ENCODE measurements around the gene TEAD1.

TEAD1 gene

DNA sequence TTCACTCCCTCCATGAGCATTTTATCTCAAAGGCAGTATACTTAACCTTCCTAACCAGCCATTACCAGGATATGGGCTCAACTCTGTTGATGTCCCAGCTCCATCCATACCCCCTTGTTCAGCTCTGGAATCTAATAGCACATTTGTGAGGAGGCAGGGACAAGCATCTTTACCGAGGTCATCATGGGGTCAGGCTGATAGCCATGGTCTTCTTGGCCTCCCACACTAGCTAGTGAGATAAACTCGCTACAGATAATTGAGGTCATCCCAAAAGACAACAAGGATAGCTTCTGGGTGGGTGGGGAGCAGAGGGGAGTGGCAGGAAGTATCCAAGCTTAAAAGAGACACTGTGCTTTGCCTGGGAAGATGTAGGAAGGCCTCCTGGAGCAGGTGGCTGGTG lies 193.3 kb downstream of the TEAD1 start:
- Histone ChIP-seq H3K36me3 (ENCODE audit: control insufficient read depth, low read length) (no peaks in the 10 kb centered on the region), H3K79me2 (ENCODE audit: control insufficient read depth, low read length) (no peaks in the 10 kb centered on the region), H3K27me3 (ENCODE audit: control insufficient read depth, low read length) (no peaks in the 10 kb centered on the region), H3K9me2 (replicated peaks; ENCODE audit: control insufficient read depth, low read length) (no peaks in the 10 kb centered on the region), H3K4me1 (ENCODE audit: control insufficient read depth, low read length) (no peaks in the 10 kb centered on the region), H4K20me1 (ENCODE audit: control insufficient read depth, insufficient read depth, low read depth, low read length) (no peaks in the 10 kb centered on the region), H3K4me2 (ENCODE audit: low read length) (no peak overlapping the region), H3K27ac (ENCODE audit: low read depth, low read length) (no peak overlapping the region), H3K9me3 (ENCODE audit: control insufficient read depth, insufficient read depth, low read length) (no peaks in the 10 kb centered on the region), H3K4me3 (ENCODE audit: low read length) (no peak overlapping the region), H3F3A (ENCODE audit: control insufficient read depth, insufficient read depth) (no peaks in the 10 kb centered on the region)
- TF ChIP-seq, protein P1, sequence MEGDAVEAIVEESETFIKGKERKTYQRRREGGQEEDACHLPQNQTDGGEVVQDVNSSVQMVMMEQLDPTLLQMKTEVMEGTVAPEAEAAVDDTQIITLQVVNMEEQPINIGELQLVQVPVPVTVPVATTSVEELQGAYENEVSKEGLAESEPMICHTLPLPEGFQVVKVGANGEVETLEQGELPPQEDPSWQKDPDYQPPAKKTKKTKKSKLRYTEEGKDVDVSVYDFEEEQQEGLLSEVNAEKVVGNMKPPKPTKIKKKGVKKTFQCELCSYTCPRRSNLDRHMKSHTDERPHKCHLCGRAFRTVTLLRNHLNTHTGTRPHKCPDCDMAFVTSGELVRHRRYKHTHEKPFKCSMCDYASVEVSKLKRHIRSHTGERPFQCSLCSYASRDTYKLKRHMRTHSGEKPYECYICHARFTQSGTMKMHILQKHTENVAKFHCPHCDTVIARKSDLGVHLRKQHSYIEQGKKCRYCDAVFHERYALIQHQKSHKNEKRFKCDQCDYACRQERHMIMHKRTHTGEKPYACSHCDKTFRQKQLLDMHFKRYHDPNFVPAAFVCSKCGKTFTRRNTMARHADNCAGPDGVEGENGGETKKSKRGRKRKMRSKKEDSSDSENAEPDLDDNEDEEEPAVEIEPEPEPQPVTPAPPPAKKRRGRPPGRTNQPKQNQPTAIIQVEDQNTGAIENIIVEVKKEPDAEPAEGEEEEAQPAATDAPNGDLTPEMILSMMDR (IDR thresholded peaks at IDR 0.05; ENCODE audit: low read depth, low read length, poor library complexity, severe bottlenecking) = no peak
- no peak for TF ChIP-seq EZH2phosphoT487 (IDR thresholded peaks at IDR 0.05; ENCODE audit: borderline replicate concordance, low read length)

DNA sequence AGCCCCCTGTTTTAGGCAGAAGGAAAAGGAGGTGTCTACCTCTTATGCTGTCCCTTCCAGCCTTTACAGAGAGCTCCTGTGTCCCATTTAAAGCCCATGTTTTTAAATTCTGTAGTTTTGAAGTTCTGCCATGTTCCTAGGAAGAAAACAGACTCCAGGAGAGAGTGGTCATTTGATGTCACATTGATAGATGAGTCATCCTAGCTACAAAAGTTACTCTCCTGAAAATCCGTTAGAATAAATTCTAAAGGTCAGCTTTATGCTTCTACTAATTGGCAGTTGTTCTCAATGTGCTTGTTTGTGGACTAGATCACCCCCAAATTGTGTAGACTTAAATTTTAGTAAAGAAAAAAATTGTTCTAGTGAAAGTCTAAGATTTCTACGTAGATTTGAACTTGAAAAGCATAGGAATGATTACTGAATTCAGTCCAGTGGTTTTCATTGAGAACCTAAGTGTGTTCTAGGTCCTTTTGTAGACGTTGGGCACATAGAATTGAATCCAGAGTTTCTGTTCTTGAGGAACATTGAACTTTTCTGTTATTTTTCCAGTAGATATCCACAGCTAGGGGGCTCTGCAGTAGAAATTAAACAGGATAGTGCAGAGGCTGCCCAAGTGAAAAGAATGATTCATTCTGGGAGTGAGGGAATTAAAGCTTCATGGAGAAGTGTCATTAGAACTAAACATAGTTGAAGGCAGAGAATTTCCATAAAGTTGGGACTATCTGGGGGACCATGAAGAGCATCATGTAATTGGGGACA lies 194.3 kb downstream of the TEAD1 start:
- Histone ChIP-seq H3K9me2 (replicated peaks; ENCODE audit: control insufficient read depth, low read length) (no peaks in the 10 kb centered on the region), H3F3A (ENCODE audit: control insufficient read depth, insufficient read depth) (no peaks in the 10 kb centered on the region), H3K27ac (ENCODE audit: low read depth, low read length) (no peak overlapping the region), H3K4me3 (ENCODE audit: low read length) (no peak overlapping the region), H3K4me1 (ENCODE audit: control insufficient read depth, low read length) (no peaks in the 10 kb centered on the region), H3K4me2 (ENCODE audit: low read length) (no peak overlapping the region), H3K27me3 (ENCODE audit: control insufficient read depth, low read length) (no peaks in the 10 kb centered on the region), H3K9me3 (ENCODE audit: control insufficient read depth, insufficient read depth, low read length) (no peaks in the 10 kb centered on the region), H3K36me3 (ENCODE audit: control insufficient read depth, low read length) (no peaks in the 10 kb centered on the region), H3K79me2 (ENCODE audit: control insufficient read depth, low read length) (no peaks in the 10 kb centered on the region), H4K20me1 (ENCODE audit: control insufficient read depth, insufficient read depth, low read depth, low read length) (no peaks in the 10 kb centered on the region)
- no peak for TF ChIP-seq EZH2phosphoT487 (IDR thresholded peaks at IDR 0.05; ENCODE audit: borderline replicate concordance, low read length)
- TF ChIP-seq, protein P1 (IDR thresholded peaks at IDR 0.05; ENCODE audit: low read depth, low read length, poor library complexity, severe bottlenecking) = no peak

DNA sequence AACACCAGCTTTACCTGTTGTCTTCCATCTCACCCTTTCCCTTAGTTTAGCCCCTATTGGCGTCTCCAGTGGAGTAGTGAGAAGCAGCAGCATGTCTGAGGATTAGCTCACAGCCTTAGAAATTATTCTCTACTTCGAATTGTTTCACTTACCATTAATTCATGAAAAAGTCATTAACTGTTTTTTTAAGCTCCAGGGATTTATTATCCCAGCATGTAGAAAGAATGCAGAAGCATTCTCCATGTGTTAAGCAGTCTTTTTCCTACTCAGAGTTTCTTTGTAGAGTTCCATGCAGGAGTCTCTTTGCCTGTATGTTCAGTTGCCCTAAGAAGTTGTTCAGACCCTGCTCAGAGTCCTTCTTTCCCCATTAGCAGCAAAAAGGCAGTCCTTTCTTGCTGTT lies 197.0 kb downstream of the TEAD1 start:
- no peaks in the 10 kb centered on the region for H3K27me3 ChIP-seq (ENCODE audit: control insufficient read depth, low read length)
- H3K9me2 ChIP-seq (replicated peaks; ENCODE audit: control insufficient read depth, low read length) = no peaks in the 10 kb centered on the region
- H3K4me3 ChIP-seq (ENCODE audit: low read length) = no peak overlapping the region
- no peaks in the 10 kb centered on the region for H3K9me3 ChIP-seq (ENCODE audit: control insufficient read depth, insufficient read depth, low read length)
- no peaks in the 10 kb centered on the region for H4K20me1 ChIP-seq (ENCODE audit: control insufficient read depth, insufficient read depth, low read depth, low read length)
- no peak for TF ChIP-seq EZH2phosphoT487 (IDR thresholded peaks at IDR 0.05; ENCODE audit: borderline replicate concordance, low read length)
- TF ChIP-seq, protein P1 (IDR thresholded peaks at IDR 0.05; ENCODE audit: low read depth, low read length, poor library complexity, severe bottlenecking) = no peak
- no peak overlapping the region for H3K4me2 ChIP-seq (ENCODE audit: low read length)
- no peaks in the 10 kb centered on the region for H3K4me1 ChIP-seq (ENCODE audit: control insufficient read depth, low read length)
- H3K79me2 ChIP-seq (ENCODE audit: control insufficient read depth, low read length) = no peaks in the 10 kb centered on the region
- H3K36me3 ChIP-seq (ENCODE audit: control insufficient read depth, low read length) = no peaks in the 10 kb centered on the region
- no peak overlapping the region for H3K27ac ChIP-seq (ENCODE audit: low read depth, low read length)
- H3F3A ChIP-seq (ENCODE audit: control insufficient read depth, insufficient read depth) = no peaks in the 10 kb centered on the region
